Panc1 (cell line): ENCODE results near the gene PCCA. TPM values are rescaled to one million over a fixed set of nuclear protein-coding genes. Genes with fewer than 3 reads are reported as not detected.
A peak's percentile ranks its signal among the peaks of the same experiment; 100 is the strongest.

Experiments
- ATAC-seq: fragments of 200-7000 bp; cut with Tn5 transposase; 2 replicates; pipeline ENCODE4 v1.9.1; 2020; ENCODE audit warnings: mild to moderate bottlenecking, moderate library complexity
- Bru-seq: library from RNA; stranded (reverse); fragments of 400-500 nt; gene quantifications from one replicate; lab custom pipeline; 2021; lab: Mats Ljungman, UMichigan
- BruChase-seq, 2 experiments: library from RNA; stranded (reverse); fragments of 400-500 nt; gene quantifications; one replicate each; lab custom pipeline; 2021; lab: Mats Ljungman, UMichigan
- BruUV-seq: library from RNA; stranded (reverse); fragments of 400-500 nt; replicated peaks from 2 replicates; lab custom pipeline; 2021; lab: Mats Ljungman, UMichigan
- CTCF ChIA-PET: fragments of 300-600 bp; sonication (Branson Sonifier 250); formaldehyde crosslinking; loops from one replicate; lab custom pipeline; 2022; ENCODE audit warnings: antibody characterized with exemption; lab: Charles Lee
- POLR2A ChIA-PET: fragments of 300-600 bp; sonication (Branson Sonifier 250); formaldehyde crosslinking; loops from one replicate; lab custom pipeline; 2022; ENCODE audit warnings: antibody characterized with exemption; lab: Charles Lee
- DNase-seq: peaks from one replicate; pipeline ENCODE4 v3.0.0-alpha.2; 2010; ENCODE audit warnings: low read depth, low spot score
- H3K27ac ChIP-seq: 2 replicates; pipeline ENCODE4 v1.5.1; 2011; ENCODE audit warnings: mild to moderate bottlenecking, low read length, inconsistent platforms
- H3K27me3 ChIP-seq: fragments of 200-500 bp; sonication (Bioruptor generic); 2 replicates; pipeline ENCODE4 v1.6.0; 2014; ENCODE audit warnings: low read length, inconsistent platforms; ENCODE audit not compliant: control insufficient read depth, insufficient read depth
- H3K36me3 ChIP-seq: fragments of 200-500 bp; sonication (Bioruptor generic); 2 replicates; pipeline ENCODE4 v1.5.1; 2014; ENCODE audit warnings: inconsistent platforms, mild to moderate bottlenecking, low read length, moderate library complexity; ENCODE audit not compliant: control insufficient read depth, insufficient read depth
- H3K4me1 ChIP-seq: 2 replicates; pipeline ENCODE4 v1.5.1; 2011; ENCODE audit warnings: inconsistent platforms, mild to moderate bottlenecking, low read length, moderate library complexity; ENCODE audit not compliant: control insufficient read depth, insufficient read depth
- H3K4me3 ChIP-seq, 2 experiments: 2 replicates each; pipeline ENCODE4 v1.5.1; 2011 to 2012; ENCODE audit warnings: low read depth in 2 of 2, low read length in 2 of 2, mild to moderate bottlenecking in 2 of 2, inconsistent platforms in 1 of 2, moderate library complexity in 1 of 2
- H3K9me3 ChIP-seq: fragments of 200-500 bp; sonication (Bioruptor generic); 2 replicates; pipeline ENCODE4 v1.5.1; 2014; ENCODE audit warnings: low read depth, mild to moderate bottlenecking, inconsistent platforms, low read length, moderate library complexity; ENCODE audit not compliant: control insufficient read depth, insufficient read depth
- CTCF ChIP-seq: fragments of 450-650 bp; IDR thresholded peaks from 2 replicates; pipeline ENCODE4 v1.5.1; 2017; ENCODE audit warnings: mild to moderate bottlenecking
- POLR2AphosphoS5 ChIP-seq: IDR thresholded peaks from 2 replicates; pipeline ENCODE4 v1.6.1; 2012; ENCODE audit warnings: mild to moderate bottlenecking, low read depth, low read length, moderate library complexity
- REST ChIP-seq, 2 experiments: IDR thresholded peaks; 2 replicates each; pipeline ENCODE4 v1.6.1; 2011 to 2012; ENCODE audit warnings: low read depth in 2 of 2, control low read depth in 1 of 2, low read length in 1 of 2, mild to moderate bottlenecking in 1 of 2, moderate library complexity in 1 of 2; ENCODE audit not compliant: insufficient read depth in 1 of 2
- SIN3A ChIP-seq: IDR thresholded peaks from 2 replicates; pipeline ENCODE4 v1.6.1; 2012; ENCODE audit warnings: low read depth, mild to moderate bottlenecking, low read length, moderate library complexity, borderline replicate concordance; ENCODE audit not compliant: insufficient read depth
- TCF7L2 ChIP-seq: IDR thresholded peaks from 2 replicates; pipeline ENCODE4 v1.6.1; 2011; ENCODE audit warnings: mild to moderate bottlenecking, low read depth, low read length, inconsistent platforms
- in situ Hi-C: cut with HindIII; loops from 2 replicates; pipeline ENCODE4 v1.10.0; 2016; ENCODE audit warnings: low sequenced_read_pairs, low pct_unique_long_range_greater_than_20kb
- intact Hi-C: fragments of 100-400 bp; cut with micrococcal nuclease; formaldehyde crosslinking; loops from one replicate; pipeline ENCODE4 v1.10.0; 2022; ENCODE audit not compliant: unreplicated experiment
- long read RNA-seq: library from polyadenylated mRNA; unstranded; transcript quantifications from one replicate; pipeline ENCODE4 v2.0.0, GENCODE V29; 2021; ENCODE audit not compliant: unreplicated experiment
- polyA plus RNA-seq: library from polyadenylated mRNA; unstranded; fragments of >200 nt; gene quantifications from one replicate; pipeline ENCODE4 v1.2.1, GENCODE V29; 2012; ENCODE audit warnings: missing spikeins; ENCODE audit not compliant: insufficient read length
- total RNA-seq: library from RNA; stranded (reverse); gene quantifications from one replicate; pipeline ENCODE4 v1.2.1, GENCODE V29; 2021; ENCODE audit not compliant: unreplicated experiment

Gene PCCA
- total RNA-seq, result 14.7 TPM
- 9.1 TPM for polyA plus RNA-seq
- percentile 71 among the genes with signal in this experiment for Bru-seq, nascent RNA
- percentile 59 among the genes with signal in this experiment for BruChase-seq, experiment 1, labeled RNA remaining after a 2-hour chase
- percentile 58 among the genes with signal in this experiment for BruChase-seq, experiment 2, labeled RNA remaining after a 6-hour chase
- long read RNA-seq, transcript PCCA-202 (24 exons, 2,494 nt), result major isoform, 20 of 36 reads
- long read RNA-seq, partial matches to known transcripts, result 1 of 36 reads
- long read RNA-seq, other reads (novel, unspliced or antisense), result 14 of 36 reads

GRCh38 chr13:100088644-100089464, at the start of gene PCCA:
Gene PCCA (plus strand): TSS chr13:100089093. CDS start chr13:100089121, 28 bp downstream.
- peak; percentile 23; the same call in 1 of the 2 replicates for TF ChIP-seq SIN3A
- no peak for TF ChIP-seq REST (IDR thresholded peaks at IDR 0.05; ENCODE audit: insufficient read depth in 1 of 2, low read depth in 2 of 2, low read length in 1 of 2)
- TF ChIP-seq CTCF, result no peak
- no peak for TF ChIP-seq TCF7L2
- TF ChIP-seq POLR2AphosphoS5, result peak; percentile 67

GRCh38 chr13:100039740-100040139, 49.2 kb upstream of the PCCA start:
- Histone ChIP-seq H3K9me3 (no peaks in the 10 kb centered on the region), H3K4me3 (no peak overlapping the region), H3K36me3 (no peaks in the 10 kb centered on the region), H3K27ac (peak overlapping the region; percentile 39; the same call in 1 of the 2 replicates), H3K27me3 (no peaks in the 10 kb centered on the region), H3K4me1 (peaks cover 8% of the 10 kb centered on the region)
- ATAC-seq (peak; percentile 75), DNase-seq (no peak)
- TF ChIP-seq TCF7L2 (no peak), SIN3A (no peak)
- in situ Hi-C loops, result no loop called here
- ChIA-PET CTCF (no interaction called here), POLR2A (no interaction called here)
- BruUV-seq, result no TSS peak
- intact Hi-C loops, result no loop called here

More at GRCh38 chr13:100088644-100089464, at the start of gene PCCA:
- no peaks in the 10 kb centered on the region for H3K27me3 ChIP-seq
- in situ Hi-C loops, result no loop called here
- H3K9me3 ChIP-seq, result no peaks in the 10 kb centered on the region
- ATAC-seq (peak; percentile 97), DNase-seq (peak; percentile 45)
- H3K36me3 ChIP-seq, result peaks cover 3% of the 10 kb centered on the region; the same call in 1 of the 2 replicates
- H3K4me1 ChIP-seq, result peaks cover 5% of the 10 kb centered on the region
- ChIA-PET CTCF (interaction anchor here (0.6 kb wide), 1 partner anchor 96 kb away, joined by 3 read pairs; no protein-coding TSS in a partner anchor), POLR2A (interaction anchor here (0.6 kb wide), 1 partner anchor 16 kb away, joined by 9 read pairs; no protein-coding TSS in a partner anchor)
- H3K4me3 ChIP-seq, result peak within 1 kb of the TSS; percentile 78 to 82
- no TSS peak for BruUV-seq
- intact Hi-C loops, result loop anchor here (5.0 kb wide), 1 partner anchor 102 kb away; no protein-coding TSS in a partner anchor
- peak within 1 kb of the TSS; percentile 86 for H3K27ac ChIP-seq
